Activated CD8-positive, alpha-beta T cell treated with anti-CD3 and anti-CD28 coated beads, Interleukin-2, amount 10 ng/mL, durations not matched to agents 7 days and 5 days (primary cell): ENCODE measurements around the gene EXOC4. TPM values are rescaled to one million over a fixed set of nuclear protein-coding genes. Genes with fewer than 3 reads are reported as not detected.

ENCODE experiments used
- ATAC-seq: fragments of 150-1000 bp; cut with Tn5 transposase; one replicate; pipeline ENCODE4 v1.10.0; 2021; ENCODE audit warnings: moderate library complexity
- CTCF ChIA-PET: fragments of 350-600 bp; sonication (Branson Sonifier 250); formaldehyde crosslinking; loops from one replicate; lab custom pipeline; 2021; ENCODE audit warnings: antibody characterized with exemption; lab: Charles Lee
- POLR2A ChIA-PET: fragments of 350-600 bp; sonication (Branson Sonifier 250); formaldehyde crosslinking; loops from one replicate; lab custom pipeline; 2021; ENCODE audit warnings: antibody characterized with exemption; lab: Charles Lee
- DNase-seq: peaks from one replicate; pipeline ENCODE4 v3.0.0-alpha.2; 2020
- H3K27ac Mint-ChIP-seq: one replicate; pipeline ENCODE4 v1.8.0; 2021; ENCODE audit warnings: mild to moderate bottlenecking, mixed read lengths
- H3K27me3 Mint-ChIP-seq: one replicate; pipeline ENCODE4 v1.8.0; 2021; ENCODE audit warnings: low read depth, mixed read lengths
- H3K36me3 Mint-ChIP-seq: one replicate; pipeline ENCODE4 v1.8.0; 2021; ENCODE audit warnings: low read depth, mixed read lengths
- H3K4me1 Mint-ChIP-seq: one replicate; pipeline ENCODE4 v1.8.0; 2021; ENCODE audit warnings: low read depth, mixed read lengths
- H3K4me3 Mint-ChIP-seq: one replicate; pipeline ENCODE4 v1.8.0; 2021; ENCODE audit warnings: mild to moderate bottlenecking, mixed read lengths
- H3K9me3 Mint-ChIP-seq: one replicate; pipeline ENCODE4 v1.8.0; 2022; ENCODE audit warnings: mixed read lengths; ENCODE audit not compliant: insufficient read depth
- total RNA-seq, 2 experiments: library from RNA; stranded (reverse); gene quantifications; one replicate each; pipeline ENCODE4 v1.2.3, GENCODE V29; 2021

EXOC4 gene
- total RNA-seq, 2 experiments from 2014 or later = 68.2 to 75.1 TPM

GRCh38 chr7:133941496-133941895 is 688.6 kb downstream of the EXOC4 start:
- H3K4me1 Mint-ChIP-seq = no peaks in the 10 kb centered on the region
- H3K4me3 Mint-ChIP-seq = no peak overlapping the region
- ATAC-seq (no peak), DNase-seq (no peak)
- H3K9me3 Mint-ChIP-seq = no peaks in the 10 kb centered on the region
- no peak overlapping the region for H3K27ac Mint-ChIP-seq
- CTCF ChIA-PET = no interaction called here
- POLR2A ChIA-PET = no interaction called here
- H3K27me3 Mint-ChIP-seq = no peaks in the 10 kb centered on the region
- H3K36me3 Mint-ChIP-seq = peaks cover 3% of the 10 kb centered on the region

GRCh38 chr7:133945497-133945896 is 692.6 kb downstream of the EXOC4 start:
- H3K36me3 Mint-ChIP-seq = peaks cover 2% of the 10 kb centered on the region
- ChIA-PET POLR2A (no interaction called here), CTCF (no interaction called here)
- H3K27me3 Mint-ChIP-seq = no peaks in the 10 kb centered on the region
- ATAC-seq (no peak), DNase-seq (no peak)
- no peaks in the 10 kb centered on the region for H3K9me3 Mint-ChIP-seq
- no peak overlapping the region for H3K27ac Mint-ChIP-seq
- H3K4me3 Mint-ChIP-seq = no peak overlapping the region
- no peaks in the 10 kb centered on the region for H3K4me1 Mint-ChIP-seq

DNA sequence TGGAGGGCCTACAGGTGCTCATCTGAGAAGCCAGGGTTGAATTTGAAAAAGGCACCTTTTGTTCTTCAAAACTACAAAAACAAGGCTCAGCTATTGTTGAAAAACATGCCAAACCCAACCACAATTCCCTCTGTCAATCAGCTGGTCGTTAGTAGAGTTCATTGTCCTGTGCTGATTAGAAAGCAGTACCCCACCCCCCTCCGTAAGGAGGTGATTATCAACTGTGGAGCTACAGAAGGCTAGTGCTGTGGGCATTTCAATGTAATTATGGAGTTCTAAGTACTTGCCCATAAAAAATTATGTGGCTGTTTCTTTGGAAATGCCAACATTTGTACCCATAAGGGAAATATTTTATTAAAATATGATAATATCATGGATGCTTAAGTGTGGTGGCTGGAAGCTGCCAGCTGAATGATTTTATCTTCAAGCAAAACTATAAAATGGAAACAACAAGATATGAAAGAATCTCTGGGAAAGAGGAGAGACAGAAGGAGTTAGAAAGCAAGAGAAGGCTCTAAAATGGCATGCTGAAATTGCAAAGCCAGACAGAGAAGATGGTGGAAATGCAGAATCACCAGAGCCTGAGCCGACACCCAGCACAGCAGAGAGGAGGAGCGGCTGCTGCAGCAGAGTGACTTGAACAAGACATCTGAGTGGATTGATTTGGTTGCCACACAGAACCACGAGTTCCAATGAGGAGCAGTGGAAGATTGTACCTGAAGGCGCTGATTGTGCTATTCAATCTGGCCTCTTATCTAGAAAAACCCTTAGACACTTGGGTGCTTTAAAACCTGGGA is 694.8 kb downstream of the EXOC4 start:
- Mint-ChIP-seq H3K27me3 (no peaks in the 10 kb centered on the region), H3K27ac (no peak overlapping the region), H3K36me3 (peaks cover 5% of the 10 kb centered on the region), H3K4me1 (no peaks in the 10 kb centered on the region), H3K4me3 (no peak overlapping the region), H3K9me3 (no peaks in the 10 kb centered on the region)
- ATAC-seq (no peak), DNase-seq (no peak)
- ChIA-PET CTCF (no interaction called here), POLR2A (no interaction called here)

GRCh38 chr7:133948588-133948987 is 695.7 kb downstream of the EXOC4 start:
- Mint-ChIP-seq H3K4me3 (no peak overlapping the region), H3K27me3 (no peaks in the 10 kb centered on the region), H3K4me1 (no peaks in the 10 kb centered on the region), H3K9me3 (no peaks in the 10 kb centered on the region), H3K36me3 (peaks cover 5% of the 10 kb centered on the region), H3K27ac (no peak overlapping the region)
- POLR2A ChIA-PET = no interaction called here
- ATAC-seq (no peak), DNase-seq (no peak)
- CTCF ChIA-PET = no interaction called here

DNA sequence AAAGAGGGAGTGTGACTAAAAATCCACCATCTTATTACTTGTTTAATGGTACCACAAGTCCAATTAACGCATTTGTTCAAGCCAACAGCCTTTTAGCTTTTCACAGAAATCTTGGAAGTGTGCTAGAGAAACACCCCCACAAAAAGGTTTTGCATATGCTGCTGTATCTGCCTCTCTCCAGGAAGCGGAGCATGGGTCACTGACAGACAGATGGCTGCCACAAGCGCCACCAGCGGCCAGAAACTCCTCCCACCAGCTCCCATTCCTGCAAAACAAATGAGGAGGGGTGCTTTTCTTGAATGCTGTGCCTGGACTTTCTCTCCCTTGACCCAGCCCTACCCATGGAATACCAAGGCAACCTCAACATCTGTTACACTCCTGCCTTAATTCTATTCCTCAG is 698.0 kb downstream of the EXOC4 start:
- no peak for ATAC-seq
- Mint-ChIP-seq H3K27ac (no peak overlapping the region), H3K4me3 (no peak overlapping the region), H3K9me3 (no peaks in the 10 kb centered on the region), H3K36me3 (peaks cover 5% of the 10 kb centered on the region), H3K4me1 (no peaks in the 10 kb centered on the region), H3K27me3 (no peaks in the 10 kb centered on the region)
- DNase-seq = no peak
- POLR2A ChIA-PET = no interaction called here
- CTCF ChIA-PET = no interaction called here

GRCh38 chr7:133955208-133955607 is 702.3 kb downstream of the EXOC4 start:
- DNase-seq = no peak
- POLR2A ChIA-PET = no interaction called here
- no peak for ATAC-seq
- Mint-ChIP-seq H3K9me3 (no peaks in the 10 kb centered on the region), H3K27me3 (no peaks in the 10 kb centered on the region), H3K4me3 (no peak overlapping the region), H3K36me3 (peaks cover 2% of the 10 kb centered on the region), H3K4me1 (peaks cover 13% of the 10 kb centered on the region), H3K27ac (no peak overlapping the region)
- CTCF ChIA-PET = no interaction called here

DNA sequence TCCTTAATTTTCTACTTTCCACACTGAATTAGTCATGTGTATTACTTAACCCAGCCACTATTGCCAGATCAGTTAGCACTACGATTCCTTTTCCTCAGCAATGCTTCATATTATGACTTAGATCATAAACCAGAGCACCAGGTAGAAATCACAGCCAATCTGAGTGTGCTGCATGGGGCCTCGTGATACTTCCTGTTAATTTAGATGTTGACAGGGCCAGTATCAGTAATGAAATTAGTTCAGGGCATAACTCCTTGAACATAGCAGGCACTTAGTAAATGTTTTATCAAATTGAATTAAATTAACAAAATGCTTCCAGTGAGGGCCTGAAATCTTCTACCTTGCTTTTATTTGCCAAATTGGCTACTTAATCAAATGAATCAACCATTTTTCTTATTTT is 705.0 kb downstream of the EXOC4 start:
- Mint-ChIP-seq H3K36me3 (peaks cover 4% of the 10 kb centered on the region), H3K27me3 (no peaks in the 10 kb centered on the region), H3K27ac (no peak overlapping the region), H3K4me1 (peaks cover 34% of the 10 kb centered on the region), H3K9me3 (no peaks in the 10 kb centered on the region), H3K4me3 (no peak overlapping the region)
- ChIA-PET POLR2A (no interaction called here), CTCF (no interaction called here)
- ATAC-seq (no peak), DNase-seq (no peak)

DNA sequence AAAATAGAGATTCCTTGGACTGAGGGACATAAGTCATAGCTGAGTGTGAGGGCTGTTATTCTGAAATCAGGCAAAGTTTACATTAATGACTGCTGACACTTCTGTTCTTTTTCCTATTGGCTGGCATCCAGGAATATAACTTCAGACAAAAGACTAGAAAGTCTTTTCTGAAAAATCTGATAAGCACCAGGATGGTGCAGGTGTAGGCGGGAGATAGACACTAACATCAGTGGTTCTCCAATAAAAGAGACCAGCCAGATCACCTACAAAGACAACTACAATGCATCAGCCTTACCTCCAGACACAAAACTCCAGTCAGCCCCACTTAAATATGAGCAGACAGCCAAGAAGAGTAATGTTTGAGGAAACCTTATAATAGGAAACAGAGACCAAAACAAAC is 705.9 kb downstream of the EXOC4 start:
- H3K4me3 Mint-ChIP-seq = no peak overlapping the region
- CTCF ChIA-PET = no interaction called here
- no peak for DNase-seq
- POLR2A ChIA-PET = no interaction called here
- ATAC-seq = no peak
- peaks cover 4% of the 10 kb centered on the region for H3K36me3 Mint-ChIP-seq
- H3K27ac Mint-ChIP-seq = no peak overlapping the region
- no peaks in the 10 kb centered on the region for H3K9me3 Mint-ChIP-seq
- H3K4me1 Mint-ChIP-seq = peaks cover 34% of the 10 kb centered on the region
- H3K27me3 Mint-ChIP-seq = no peaks in the 10 kb centered on the region

DNA sequence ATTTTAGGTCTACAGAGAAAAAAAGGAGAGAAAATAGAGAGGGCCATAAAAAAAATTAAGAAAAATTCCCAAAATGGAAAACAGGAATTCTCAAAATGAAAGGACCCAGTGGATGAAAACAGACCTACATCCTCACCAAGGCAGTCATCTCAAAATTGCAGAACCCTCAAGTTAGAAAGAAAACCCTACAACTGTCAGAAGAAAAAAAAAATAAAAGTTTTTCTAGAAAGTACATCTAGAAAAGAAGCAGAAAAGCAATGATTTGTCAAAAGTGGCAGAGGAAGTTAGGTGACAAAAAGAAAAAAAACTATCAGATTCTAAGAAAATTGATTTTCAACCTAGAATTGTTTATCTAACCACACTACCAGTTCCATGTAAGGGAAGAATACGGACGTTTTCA is 706.6 kb downstream of the EXOC4 start:
- POLR2A ChIA-PET = no interaction called here
- Mint-ChIP-seq H3K27ac (no peak overlapping the region), H3K4me1 (peaks cover 34% of the 10 kb centered on the region), H3K4me3 (no peak overlapping the region), H3K9me3 (no peaks in the 10 kb centered on the region), H3K36me3 (peaks cover 4% of the 10 kb centered on the region), H3K27me3 (no peaks in the 10 kb centered on the region)
- DNase-seq (no peak), ATAC-seq (no peak)
- CTCF ChIA-PET = no interaction called here

DNA sequence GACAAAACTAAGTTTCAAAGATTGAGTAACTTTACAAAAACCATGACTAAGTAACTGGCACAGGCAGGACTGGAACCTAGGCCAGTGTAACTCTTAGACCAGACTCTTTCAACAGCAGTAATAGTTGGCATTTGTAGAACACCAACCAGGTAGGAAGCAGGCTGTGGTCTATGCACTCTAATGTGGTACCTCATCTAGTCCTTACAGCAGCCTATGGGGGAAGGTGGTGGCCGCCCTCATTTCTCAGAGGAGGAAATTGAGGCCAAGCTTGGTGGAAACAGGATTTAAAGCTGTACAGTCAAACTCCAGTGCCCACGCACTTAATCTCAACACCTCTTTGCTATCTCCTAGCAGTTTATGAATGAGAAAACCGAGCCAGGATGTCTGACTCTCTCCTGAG is 708.8 kb downstream of the EXOC4 start:
- peaks cover 7% of the 10 kb centered on the region for H3K9me3 Mint-ChIP-seq
- H3K4me3 Mint-ChIP-seq = no peak overlapping the region
- CTCF ChIA-PET = no interaction called here
- ATAC-seq (peak; percentile 95), DNase-seq (peak; percentile 75)
- peak overlapping the region; percentile 53 for H3K27ac Mint-ChIP-seq
- no peaks in the 10 kb centered on the region for H3K27me3 Mint-ChIP-seq
- POLR2A ChIA-PET = no interaction called here
- peaks cover 34% of the 10 kb centered on the region for H3K4me1 Mint-ChIP-seq
- H3K36me3 Mint-ChIP-seq = peaks cover 6% of the 10 kb centered on the region

DNA sequence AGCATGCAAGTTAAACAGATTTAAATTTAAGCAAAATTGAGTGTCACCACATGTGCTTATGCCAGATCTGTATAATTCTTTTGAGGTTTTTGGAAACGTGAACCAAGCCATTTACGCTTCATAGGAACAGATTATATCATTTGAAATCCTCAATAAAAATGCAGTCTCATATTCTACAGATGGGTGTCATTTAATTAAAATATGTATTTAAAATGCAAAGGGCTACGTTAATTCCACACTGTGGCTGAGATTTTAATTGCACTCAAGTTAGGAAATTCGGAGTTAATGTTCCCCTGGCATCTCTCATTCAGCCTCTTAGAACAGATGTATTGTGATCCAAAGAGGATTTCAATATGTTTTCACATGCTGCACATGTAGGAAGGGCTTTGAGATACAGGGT is 709.8 kb downstream of the EXOC4 start:
- CTCF ChIA-PET = no interaction called here
- H3K4me3 Mint-ChIP-seq = no peak overlapping the region
- POLR2A ChIA-PET = no interaction called here
- no peaks in the 10 kb centered on the region for H3K27me3 Mint-ChIP-seq
- H3K4me1 Mint-ChIP-seq = peaks cover 34% of the 10 kb centered on the region
- ATAC-seq = no peak
- H3K36me3 Mint-ChIP-seq = peaks cover 9% of the 10 kb centered on the region
- H3K27ac Mint-ChIP-seq = no peak overlapping the region
- peaks cover 7% of the 10 kb centered on the region for H3K9me3 Mint-ChIP-seq
- no peak for DNase-seq

- POLR2A ChIA-PET = no interaction called here
- H3K27ac Mint-ChIP-seq = no peak overlapping the region
Observed at GRCh38 chr7:133963629-133964028, 710.8 kb downstream of the EXOC4 start.

GRCh38 chr7:133971625-133972024 is 718.7 kb downstream of the EXOC4 start:
- CTCF ChIA-PET = no interaction called here
- no peak overlapping the region for H3K4me3 Mint-ChIP-seq
- no peak overlapping the region for H3K27ac Mint-ChIP-seq
- no peaks in the 10 kb centered on the region for H3K9me3 Mint-ChIP-seq
- ATAC-seq (no peak), DNase-seq (no peak)
- peaks cover 6% of the 10 kb centered on the region for H3K36me3 Mint-ChIP-seq
- POLR2A ChIA-PET = no interaction called here
- no peaks in the 10 kb centered on the region for H3K4me1 Mint-ChIP-seq
- H3K27me3 Mint-ChIP-seq = no peaks in the 10 kb centered on the region

More at GRCh38 chr7:133963629-133964028, 710.8 kb downstream of the EXOC4 start:
- H3K4me1 Mint-ChIP-seq = peaks cover 34% of the 10 kb centered on the region
- ATAC-seq = no peak
- H3K9me3 Mint-ChIP-seq = peaks cover 7% of the 10 kb centered on the region
- H3K27me3 Mint-ChIP-seq = no peaks in the 10 kb centered on the region
- no peak overlapping the region for H3K4me3 Mint-ChIP-seq
- DNase-seq = no peak
- CTCF ChIA-PET = no interaction called here
- H3K36me3 Mint-ChIP-seq = peaks cover 9% of the 10 kb centered on the region
